ENCODE measurements around the gene TCEAL8. TPM values are rescaled to one million over a fixed set of nuclear protein-coding genes. Genes with fewer than 3 reads are reported as not detected.
"Not testable (repeated sequence)": the region's sequence is repeated elsewhere in the genome, so short reads cannot be mapped to it uniquely, and the experiment has no call there.

Gene TCEAL8, protein sequence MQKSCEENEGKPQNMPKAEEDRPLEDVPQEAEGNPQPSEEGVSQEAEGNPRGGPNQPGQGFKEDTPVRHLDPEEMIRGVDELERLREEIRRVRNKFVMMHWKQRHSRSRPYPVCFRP
- polyA plus RNA-seq (ENCODE audit: insufficient read length in 4 of 4), result 100 to 1,000 TPM; 144 to 179 (median 179) TPM

DNA sequence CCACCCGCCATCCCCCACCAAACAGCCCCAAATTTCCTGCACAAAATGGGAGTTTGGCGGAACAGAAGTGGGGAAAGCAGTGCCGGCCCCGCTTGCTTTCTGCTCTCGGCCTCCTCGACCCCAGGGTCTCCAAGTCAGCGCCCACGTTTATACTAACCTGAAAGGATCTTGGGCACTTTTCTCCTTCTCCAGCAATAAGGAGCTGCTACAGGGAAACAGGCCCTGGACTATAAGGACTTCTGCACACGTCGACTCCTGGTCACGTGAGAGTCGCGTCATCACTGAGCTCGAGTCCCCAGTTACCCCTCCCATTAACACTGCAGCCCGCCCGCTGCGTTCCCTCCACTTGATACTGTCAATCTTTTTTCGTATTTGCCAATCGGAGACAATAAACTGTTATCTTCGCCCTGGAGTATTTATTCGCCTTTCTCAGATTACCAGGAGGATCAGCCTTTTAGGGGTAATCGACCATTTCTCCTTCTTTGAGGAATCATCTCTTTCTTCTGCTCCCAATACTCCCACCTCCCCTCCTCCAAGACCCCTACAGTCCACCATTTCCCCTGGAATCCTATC, at the start of gene TCEAL8:
TCEAL8 (minus strand) TSS at position 235 of the 573 bp plus-strand sequence. CDS start 1,176 bp downstream, outside the sequence.
- DNase-seq (ENCODE audit: low read depth in 4 of 4, low spot score in 3 of 4), result peak; percentile 53 to 77 (median 74)

DNA sequence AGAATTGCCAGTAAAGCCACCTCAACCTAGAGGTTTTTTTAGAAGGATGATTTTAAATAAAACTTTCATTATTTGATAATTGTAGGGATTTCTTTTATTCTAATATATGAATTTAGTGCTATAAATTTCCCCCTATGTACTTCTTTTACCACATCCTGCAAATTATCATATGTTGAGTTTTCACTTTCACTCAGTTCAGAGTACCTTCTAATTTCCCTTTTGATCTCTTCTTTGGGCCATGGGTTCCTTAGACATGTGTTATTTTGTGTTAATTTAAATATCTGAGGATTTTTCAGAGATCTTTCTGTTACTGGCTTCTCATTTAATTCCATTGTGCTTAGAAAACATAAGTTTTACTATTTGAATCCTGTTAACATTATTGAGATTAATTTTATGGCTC, 49.8 kb upstream of the TCEAL8 start:
- no peak for DNase-seq (ENCODE audit: low read depth in 4 of 4, low spot score in 3 of 4)

DNA sequence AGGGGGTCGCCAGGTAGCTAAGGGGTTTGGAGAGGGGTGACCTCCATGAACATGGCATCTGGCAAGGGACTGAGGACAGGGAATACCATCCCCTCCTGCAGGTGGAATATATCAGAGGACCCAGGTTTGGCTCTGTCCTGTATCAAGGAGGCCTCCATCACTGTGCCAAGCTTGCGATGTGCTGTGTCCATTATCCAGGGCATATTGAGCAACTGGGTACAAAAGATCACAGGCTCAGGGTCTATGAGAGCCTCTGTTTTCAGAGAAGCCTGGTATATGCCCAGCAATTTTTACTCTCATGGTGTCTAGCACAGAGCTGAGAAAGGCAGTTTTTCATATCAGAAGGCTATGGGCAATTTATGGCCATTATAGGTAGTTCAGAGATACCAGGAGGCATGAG, 38.2 kb upstream of the TCEAL8 start:
- DNase-seq (ENCODE audit: low read depth in 4 of 4, low spot score in 3 of 4), result no peak

DNA sequence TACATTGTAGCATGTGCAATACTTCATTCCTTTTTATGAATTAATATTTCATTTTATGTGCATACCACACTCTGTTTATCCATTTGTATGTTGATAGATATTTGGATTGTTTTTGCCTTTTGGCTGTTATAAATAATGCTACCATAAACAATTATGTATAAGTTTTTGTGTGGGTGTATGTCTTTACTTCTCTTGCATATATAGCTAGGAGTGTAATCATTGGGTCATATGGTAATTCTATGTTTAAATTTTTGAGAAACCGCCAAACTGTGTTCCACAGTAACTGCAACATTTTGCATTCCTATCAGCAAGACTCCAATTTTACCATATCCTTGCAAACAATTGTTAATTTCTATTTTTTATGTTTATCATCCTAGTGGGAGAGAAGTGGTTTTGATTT, 24.7 kb upstream of the TCEAL8 start:
- no peak for DNase-seq (ENCODE audit: low read depth in 4 of 4, low spot score in 3 of 4)

DNA sequence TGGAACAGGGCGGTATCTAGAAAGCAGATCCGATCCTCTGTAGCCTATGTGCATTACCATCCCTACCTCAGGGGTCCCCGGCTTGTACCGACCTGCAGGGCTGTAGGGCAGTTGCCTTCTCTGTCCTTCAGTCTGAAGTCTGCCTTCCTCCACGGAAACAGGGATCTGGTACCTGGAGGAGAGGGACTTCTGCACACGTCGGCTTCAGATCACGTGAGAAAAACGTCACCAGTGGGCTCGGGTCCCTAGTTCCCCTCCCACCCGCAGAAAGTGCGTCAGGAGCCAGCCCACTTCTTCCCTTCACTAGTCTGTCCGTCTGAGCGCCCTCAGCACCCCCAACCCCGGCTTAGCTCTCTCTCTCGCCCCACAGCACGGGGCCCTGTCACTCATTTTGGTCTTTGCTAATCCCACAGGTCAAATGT, 21.6 kb upstream of the TCEAL8 start, which contains the start of gene TCEAL5:
TCEAL5 (minus strand) TSS at position 170 of the 422 bp plus-strand sequence. CDS start 2,187 bp downstream, outside the sequence.
- DNase-seq (ENCODE audit: low read depth in 4 of 4, low spot score in 3 of 4), result no peak

DNA sequence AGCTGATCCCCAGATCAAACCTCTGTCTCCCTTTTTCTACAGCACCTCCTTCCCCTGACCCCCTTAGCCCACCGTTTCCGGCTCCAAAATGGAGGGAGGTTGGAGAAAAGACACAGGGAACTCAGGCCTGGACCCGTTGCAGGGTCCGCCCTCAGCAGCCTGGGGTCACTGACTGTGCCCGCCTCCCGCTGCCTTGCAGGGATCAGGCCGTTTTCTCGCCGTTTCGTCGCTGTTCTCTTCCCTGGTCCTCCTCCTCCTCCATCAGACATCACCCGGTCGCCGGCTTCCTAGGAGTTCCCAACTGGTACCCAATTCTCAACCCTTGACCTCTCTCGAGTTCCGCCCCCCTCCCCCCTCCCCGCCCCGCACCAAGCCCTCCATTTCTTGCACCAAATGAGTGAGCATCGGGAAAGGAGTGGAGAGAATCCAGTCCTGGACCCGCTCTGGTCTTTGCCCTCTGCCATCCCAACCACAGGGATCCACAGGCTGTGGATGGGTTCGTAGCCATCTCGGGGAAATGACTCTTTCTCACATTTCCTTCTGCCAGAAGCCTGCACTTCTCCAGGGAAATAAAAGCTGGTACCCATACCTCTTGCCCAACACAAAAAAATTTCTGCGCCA, 21.1 kb upstream of the TCEAL8 start:
- no peak for DNase-seq (ENCODE audit: low read depth in 4 of 4, low spot score in 3 of 4)

DNA sequence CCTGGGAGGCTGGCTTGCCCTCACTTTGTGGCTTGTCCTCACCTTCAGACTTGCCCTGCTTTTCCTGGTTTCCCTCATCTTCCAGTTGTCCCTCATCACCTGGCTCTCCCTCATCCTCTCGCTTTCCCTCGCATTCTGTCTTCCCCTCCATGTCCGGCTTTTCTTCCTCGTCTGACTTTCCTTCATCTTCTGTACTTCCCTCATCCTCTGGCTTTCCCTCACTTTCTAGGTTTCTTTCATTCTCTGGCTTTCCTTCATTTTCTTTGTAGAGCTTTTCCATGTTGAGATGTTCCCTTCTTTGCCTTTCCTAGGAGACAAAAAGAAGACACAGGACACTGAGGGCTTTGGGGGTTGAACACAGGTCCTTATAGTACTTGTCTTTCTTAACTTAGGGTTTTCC, 19.3 kb upstream of the TCEAL8 start:
- no peak for DNase-seq (ENCODE audit: low read depth in 4 of 4, low spot score in 3 of 4)

DNA sequence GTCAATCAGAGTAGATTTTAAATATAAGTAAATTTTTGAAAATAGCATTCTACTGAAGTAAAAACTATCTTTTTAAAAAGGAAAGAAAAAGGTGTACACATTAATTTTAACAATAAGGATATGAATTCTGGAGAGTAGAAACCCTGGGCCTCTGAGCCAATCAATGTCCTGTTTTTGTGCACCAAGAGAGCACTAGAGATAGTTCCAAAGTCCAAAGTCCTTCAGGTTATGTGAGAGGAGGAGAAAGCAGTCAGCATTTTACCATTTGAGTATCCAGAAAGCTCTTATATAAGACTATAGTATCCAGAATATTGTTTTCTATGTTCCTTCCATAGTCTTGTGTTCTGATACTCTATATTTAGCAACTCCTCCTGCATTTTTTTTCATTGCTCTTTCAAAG, 3.3 kb upstream of the TCEAL8 start:
- DNase-seq (ENCODE audit: low read depth in 4 of 4, low spot score in 3 of 4), result no peak

DNA sequence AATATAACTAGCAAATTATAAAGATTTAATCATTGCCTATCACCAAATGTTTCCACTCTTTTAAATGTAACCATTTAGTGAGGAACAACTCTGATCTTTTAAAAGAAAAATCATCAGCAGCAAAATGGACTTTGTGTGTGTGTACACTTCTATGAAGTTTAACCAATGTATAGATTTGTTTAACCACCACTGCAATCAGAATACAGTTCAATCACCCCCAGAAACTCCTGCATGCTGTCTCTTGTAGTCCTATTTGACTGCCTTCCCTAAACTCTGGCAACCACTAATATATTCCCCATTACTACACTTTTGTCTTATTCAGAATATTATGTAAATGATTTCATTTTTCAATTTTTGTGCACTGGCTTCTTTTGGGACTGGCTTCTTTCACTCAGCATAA, 1.7 kb upstream of the TCEAL8 start:
- DNase-seq (ENCODE audit: low read depth in 4 of 4, low spot score in 3 of 4), result no peak

DNA sequence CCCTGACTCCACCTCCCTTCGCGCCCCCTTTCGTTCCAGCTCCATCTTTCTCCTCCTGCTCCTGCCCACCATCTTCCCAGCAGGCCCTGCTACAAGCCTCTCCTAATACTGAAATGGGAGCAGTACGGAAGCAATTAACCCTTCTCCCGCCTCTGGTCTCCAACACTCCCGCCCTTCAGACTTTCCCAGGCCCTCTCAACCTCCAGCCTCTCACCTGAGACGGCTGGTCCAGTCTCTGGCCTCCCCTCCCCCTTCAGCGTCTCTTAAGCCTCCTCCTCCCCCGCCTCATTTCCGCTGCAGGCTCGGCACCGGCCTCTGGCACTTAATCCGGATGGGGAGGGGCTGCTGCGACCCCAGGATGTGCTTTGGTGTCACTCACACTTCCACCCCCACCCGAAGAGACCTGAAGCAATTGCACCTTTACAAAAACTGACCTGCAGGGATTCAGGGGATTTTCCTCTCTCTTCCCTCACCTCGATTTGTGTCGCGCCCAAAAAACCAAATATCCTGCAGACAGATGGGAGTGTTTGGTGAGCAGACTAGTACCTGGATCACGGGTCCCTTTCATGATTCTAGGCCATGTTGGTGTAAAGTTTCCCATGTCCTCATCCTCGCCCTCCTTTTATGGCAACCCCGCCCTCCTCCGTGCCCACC, 657 bp downstream of the TCEAL8 start:
- DNase-seq (ENCODE audit: low read depth in 4 of 4, low spot score in 3 of 4), result peak in 3 of 4 donors; percentile 61 to 81 (median 72)

DNA sequence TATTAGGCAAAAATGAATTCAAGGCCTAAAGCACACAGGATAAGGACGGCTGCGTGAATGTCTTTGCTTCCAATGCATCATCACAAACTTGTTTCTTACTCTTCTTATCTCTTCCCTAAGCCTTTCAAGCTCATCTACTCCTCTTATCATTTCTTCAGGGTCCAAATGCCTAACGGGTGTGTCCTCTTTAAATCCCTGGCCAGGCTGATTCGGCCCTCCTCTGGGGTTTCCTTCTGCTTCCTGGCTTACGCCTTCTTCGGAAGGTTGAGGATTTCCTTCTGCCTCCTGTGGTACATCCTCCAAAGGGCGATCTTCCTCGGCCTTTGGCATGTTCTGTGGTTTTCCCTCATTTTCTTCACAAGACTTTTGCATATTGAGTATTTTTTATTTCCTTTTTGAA, 1.3 kb downstream of the TCEAL8 start:
- DNase-seq (ENCODE audit: low read depth in 4 of 4, low spot score in 3 of 4), result no peak

DNA sequence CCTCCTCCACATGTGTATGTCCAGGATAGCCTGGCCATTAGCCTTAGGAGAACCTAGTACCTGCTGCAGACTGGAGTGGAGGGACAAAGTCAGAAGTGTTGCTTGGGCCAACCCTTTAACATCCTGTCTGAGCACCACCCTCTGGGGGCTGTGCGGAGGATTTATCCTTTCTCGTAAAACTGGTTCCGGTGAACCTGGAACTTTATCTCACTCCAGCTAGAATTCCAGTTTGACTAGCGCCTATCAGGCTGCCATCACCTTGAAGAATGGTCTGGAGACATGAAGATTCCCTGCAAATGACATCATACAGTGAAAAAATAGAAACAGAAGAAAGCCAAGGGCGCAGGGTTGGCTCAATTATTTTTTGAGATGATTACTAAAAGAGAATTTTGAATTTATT, 4.0 kb downstream of the TCEAL8 start:
- no peak for DNase-seq (ENCODE audit: low read depth in 4 of 4, low spot score in 3 of 4)

DNA sequence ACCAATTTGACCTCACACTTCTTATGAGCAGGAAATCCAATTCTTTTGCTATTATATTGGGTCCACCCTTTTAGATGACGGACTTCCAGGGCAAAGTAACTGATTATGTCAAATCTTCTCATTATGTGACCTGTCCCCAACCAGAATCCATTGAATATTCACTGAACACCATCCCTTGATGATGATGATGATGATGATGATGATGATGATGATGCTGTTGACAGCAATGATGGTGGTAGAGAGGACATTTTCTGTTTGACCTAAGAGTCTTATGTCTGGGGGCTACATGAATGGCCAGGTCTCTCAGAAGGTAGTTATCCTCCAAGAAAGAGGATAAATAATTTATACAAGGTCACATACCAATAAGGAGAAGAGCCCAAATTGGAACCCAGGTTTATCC, 5.2 kb downstream of the TCEAL8 start:
- DNase-seq (ENCODE audit: low read depth in 4 of 4, low spot score in 3 of 4), result no peak

DNA sequence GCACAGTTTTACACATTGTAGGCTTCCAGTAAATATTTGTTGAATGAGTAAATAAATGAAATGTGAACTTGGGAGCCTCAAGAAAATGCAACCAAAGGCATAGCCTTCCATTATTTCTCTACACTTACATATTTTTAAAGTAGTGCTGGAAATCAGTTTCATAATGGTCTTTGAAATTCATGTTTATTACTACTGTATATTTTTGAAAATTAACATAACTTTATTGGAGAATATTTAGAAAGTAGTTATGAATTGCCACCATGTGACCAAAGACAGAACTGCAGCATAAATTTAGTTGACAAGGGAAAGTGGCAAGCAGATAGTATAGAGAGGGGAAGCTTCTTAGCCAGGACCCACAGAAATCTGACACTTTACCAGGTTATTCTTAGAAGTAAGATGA, 6.4 kb downstream of the TCEAL8 start:
- DNase-seq (ENCODE audit: low read depth in 4 of 4, low spot score in 3 of 4), result no peak

DNA sequence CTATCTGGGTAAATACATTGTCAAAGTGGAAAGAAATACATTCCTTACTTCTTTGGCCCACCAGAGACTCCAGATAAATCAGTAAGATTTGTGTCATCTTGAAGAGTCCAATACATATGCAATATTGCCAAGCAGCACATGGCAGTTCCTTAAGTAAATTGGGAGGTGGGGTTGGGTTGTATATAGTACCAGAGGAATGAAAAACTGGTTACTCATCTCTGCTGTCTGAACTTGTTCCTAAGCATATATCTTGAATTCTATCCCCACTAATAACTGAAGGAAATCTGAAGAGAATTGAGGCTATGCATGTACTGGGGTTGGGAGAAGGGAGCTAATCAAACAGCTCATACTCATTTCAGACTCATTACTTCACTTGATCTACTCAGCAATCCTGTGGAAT, 14.8 kb downstream of the TCEAL8 start:
- DNase-seq (ENCODE audit: low read depth in 4 of 4, low spot score in 3 of 4), result no peak

DNA sequence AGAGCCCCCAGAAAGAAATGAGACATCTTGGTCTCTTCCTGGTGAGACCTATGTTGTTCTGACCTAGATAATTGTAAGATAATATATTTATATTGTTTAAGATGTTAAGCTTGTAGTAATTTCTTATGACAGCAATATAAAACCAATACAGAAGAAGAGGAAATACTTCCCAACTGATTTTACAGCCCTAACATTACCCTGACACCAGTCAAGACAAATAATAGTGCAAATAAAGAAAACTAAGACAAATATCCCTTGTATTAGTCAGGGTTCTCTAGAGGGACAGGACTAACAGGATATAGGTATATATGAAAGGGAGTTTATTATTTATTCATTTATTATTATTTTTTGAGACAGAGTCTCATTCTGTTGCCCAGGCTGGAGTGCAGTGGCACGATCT, 18.7 kb downstream of the TCEAL8 start:
- no peak for DNase-seq (ENCODE audit: low read depth in 4 of 4, low spot score in 3 of 4)

DNA sequence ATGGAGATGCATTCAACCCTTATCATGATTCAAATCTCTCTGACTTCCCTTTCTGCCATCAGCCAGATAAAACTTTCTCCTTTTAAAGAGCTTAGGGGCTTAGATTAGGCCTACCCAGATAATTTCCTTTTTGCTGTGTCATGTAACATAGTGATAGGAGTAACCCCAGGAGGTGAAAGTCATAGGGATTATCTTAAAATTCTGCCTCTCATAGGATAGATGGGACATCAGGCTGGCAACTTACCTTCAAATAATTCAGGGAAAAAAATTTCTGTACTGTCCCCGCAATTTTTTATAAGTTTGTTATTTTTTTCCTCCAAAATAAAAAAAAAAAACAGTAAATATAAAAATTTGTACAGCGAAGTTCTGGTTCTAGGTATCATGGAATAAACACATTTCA, 19.3 kb downstream of the TCEAL8 start:
- not testable (repeated sequence) for DNase-seq (ENCODE audit: low read depth in 4 of 4, low spot score in 3 of 4)

DNA sequence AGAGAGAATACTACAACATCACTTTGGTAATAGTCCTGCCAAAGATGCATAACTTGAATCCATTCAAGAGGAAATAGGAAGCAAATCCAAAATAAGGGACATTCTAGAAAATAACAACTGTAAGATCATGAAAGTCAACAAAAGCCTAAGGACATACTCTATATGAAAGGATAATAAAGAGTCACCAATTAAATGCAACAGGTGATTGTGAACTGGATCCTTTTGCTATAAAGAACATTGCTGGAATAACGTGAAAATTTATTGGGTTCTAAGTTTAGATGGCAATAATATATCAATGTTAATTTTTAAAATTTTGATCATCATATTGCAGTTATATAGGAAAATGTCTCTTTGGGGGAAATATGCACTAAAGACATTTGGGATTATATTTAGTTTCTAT, 20.1 kb downstream of the TCEAL8 start:
- no peak for DNase-seq (ENCODE audit: low read depth in 4 of 4, low spot score in 3 of 4)

DNA sequence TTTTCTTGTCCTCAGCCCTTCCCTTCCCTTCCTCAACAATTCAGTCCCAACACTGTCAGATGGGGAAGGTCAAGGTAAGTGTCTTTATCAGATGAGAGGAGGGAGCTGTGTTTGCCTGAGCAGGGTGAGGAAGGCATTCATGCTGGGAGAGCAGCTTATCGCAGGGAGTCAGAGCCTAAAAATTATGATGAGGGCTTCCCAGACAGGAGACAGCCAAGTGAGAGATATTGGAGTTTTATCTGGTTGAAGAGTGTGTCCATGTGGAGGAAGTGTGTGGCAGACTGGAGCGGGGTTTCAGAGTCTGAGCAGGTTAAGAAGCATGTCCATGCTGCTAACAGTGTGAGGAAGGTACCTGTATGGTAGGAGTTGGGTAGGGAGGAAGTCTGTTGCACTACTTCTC, 21.7 kb downstream of the TCEAL8 start:
- DNase-seq (ENCODE audit: low read depth in 4 of 4, low spot score in 3 of 4), result no peak

DNA sequence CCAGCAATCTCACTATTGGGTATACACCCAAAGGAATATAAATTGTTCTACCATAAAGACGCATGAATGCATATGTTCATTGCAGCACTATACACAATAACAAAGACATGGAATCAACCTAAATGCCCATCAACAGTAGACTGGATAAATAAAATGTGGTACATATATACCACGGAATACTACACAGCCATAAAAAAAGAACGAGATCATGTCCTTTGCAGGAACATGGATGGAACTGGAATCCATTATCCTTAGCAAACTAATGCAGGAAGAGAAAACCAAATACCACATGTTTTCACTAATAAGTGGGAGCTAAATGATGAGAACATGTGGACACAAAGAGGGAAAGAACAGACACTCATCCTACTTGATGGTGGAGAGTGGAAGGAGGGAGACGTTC, 29.0 kb downstream of the TCEAL8 start:
- DNase-seq (ENCODE audit: low read depth in 4 of 4, low spot score in 3 of 4), result not testable (repeated sequence)

DNA sequence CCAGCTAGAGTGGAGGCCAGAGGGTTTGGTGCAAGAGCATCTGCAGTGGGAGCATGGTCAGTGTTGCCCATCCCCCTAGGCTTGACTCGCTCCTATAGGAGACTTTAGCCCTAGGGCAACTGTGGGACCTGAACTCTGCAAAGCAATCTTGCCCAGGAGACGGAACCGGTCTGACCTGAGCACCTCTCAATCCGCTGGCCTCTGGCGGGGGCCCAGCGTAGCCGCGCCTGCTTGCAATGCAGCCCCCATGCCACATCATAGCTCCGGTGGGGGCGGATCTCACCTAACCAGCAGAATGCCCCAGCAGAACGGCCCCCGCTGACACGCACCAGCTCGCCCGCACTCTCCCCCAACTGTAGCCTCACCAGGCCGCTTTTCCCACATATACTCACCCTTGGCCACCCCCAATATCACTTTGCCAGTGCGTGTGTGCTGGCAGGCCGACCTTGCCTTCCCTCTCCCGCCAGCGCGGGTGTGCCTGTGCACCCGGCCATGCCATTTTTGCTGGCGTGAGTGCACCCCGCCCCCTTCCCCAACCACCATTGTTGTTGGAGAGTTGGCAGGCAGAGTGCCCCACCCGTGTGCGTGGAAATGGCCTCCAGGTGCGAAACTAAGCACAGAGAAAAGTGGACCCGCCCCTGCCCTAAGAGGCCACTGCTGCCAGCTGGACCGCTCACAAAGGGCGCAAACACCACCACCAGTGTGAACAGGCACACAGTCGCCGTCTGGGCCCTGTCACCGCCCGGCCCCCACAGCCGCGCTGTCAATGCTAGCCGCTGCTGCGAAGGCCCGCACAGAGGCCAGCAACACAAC, 34.2 kb downstream of the TCEAL8 start:
- DNase-seq (ENCODE audit: low read depth in 4 of 4, low spot score in 3 of 4), result no peak

Data from right renal pelvis (tissue), 4 donors.